A673 (cell line): ENCODE measurements around the gene SIK2. TPM values are rescaled to one million over a fixed set of nuclear protein-coding genes. Genes with fewer than 3 reads are reported as not detected.

Source experiments
- BruUV-seq: library from RNA; stranded (reverse); fragments of 400-500 nt; replicated peaks from 2 replicates; lab custom pipeline; 2021; lab: Mats Ljungman, UMichigan
- CTCF ChIA-PET: fragments of 300-600 bp; sonication (Branson Sonifier 250); formaldehyde crosslinking; loops from one replicate; lab custom pipeline; 2022; ENCODE audit warnings: antibody characterized with exemption; lab: Charles Lee
- POLR2A ChIA-PET: fragments of 300-600 bp; sonication (Branson Sonifier 250); formaldehyde crosslinking; loops from one replicate; lab custom pipeline; 2022; ENCODE audit warnings: antibody characterized with exemption; ENCODE audit not compliant: low non-redundant PET; lab: Charles Lee
- DNase-seq: peaks from one replicate; pipeline ENCODE4 v3.0.0-alpha.2; 2015; ENCODE audit warnings: low spot score
- H3K27ac ChIP-seq: fragments of 200-600 bp; sonication (generic); 2 replicates; pipeline ENCODE4 v1.5.1; 2016; ENCODE audit warnings: mixed run types, low read depth, mild to moderate bottlenecking, mixed read lengths, antibody characterized with exemption, low read length; ENCODE audit not compliant: poor library complexity, severe bottlenecking
- H3K27me3 ChIP-seq: fragments of 200-600 bp; sonication (generic); replicated peaks from 2 replicates; pipeline ENCODE4 v1.6.1; 2017; ENCODE audit warnings: mixed run types, low read depth, mild to moderate bottlenecking, mixed read lengths, antibody characterized with exemption, low read length; ENCODE audit not compliant: insufficient read depth, poor library complexity
- H3K36me3 ChIP-seq: fragments of 200-600 bp; sonication (generic); 2 replicates; pipeline ENCODE4 v1.6.1; 2016; ENCODE audit warnings: mixed run types, mild to moderate bottlenecking, mixed read lengths, antibody characterized with exemption, low read length; ENCODE audit not compliant: insufficient read depth, poor library complexity, severe bottlenecking
- H3K4me1 ChIP-seq: fragments of 200-600 bp; sonication (generic); 2 replicates; pipeline ENCODE4 v1.6.1; 2017; ENCODE audit warnings: mixed run types, mild to moderate bottlenecking, mixed read lengths, antibody characterized with exemption, low read length; ENCODE audit not compliant: insufficient read depth, poor library complexity, severe bottlenecking
- H3K4me3 ChIP-seq: fragments of 200-600 bp; sonication (generic); 2 replicates; pipeline ENCODE4 v1.5.1; 2016; ENCODE audit warnings: low read depth, mixed run types, mild to moderate bottlenecking, mixed read lengths, low read length; ENCODE audit not compliant: poor library complexity, severe bottlenecking
- H3K9me3 ChIP-seq: fragments of 200-600 bp; sonication (generic); 2 replicates; pipeline ENCODE4 v1.6.1; 2016; ENCODE audit warnings: mixed run types, low read depth, mild to moderate bottlenecking, mixed read lengths, antibody characterized with exemption, low read length; ENCODE audit not compliant: poor library complexity, severe bottlenecking
- EZH2 ChIP-seq: fragments of 200-600 bp; sonication (generic); IDR thresholded peaks from 2 replicates; pipeline ENCODE4 v1.6.1; 2017; ENCODE audit warnings: borderline replicate concordance, low read depth, mild to moderate bottlenecking, mixed read lengths, antibody characterized with exemption, low read length; ENCODE audit not compliant: poor library complexity, severe bottlenecking
- intact Hi-C: fragments of 100-400 bp; cut with micrococcal nuclease; formaldehyde crosslinking; loops from one replicate; pipeline ENCODE4 v1.10.0; 2022; ENCODE audit not compliant: unreplicated experiment
- total RNA-seq: library from RNA; stranded (reverse); gene quantifications from 2 replicates; pipeline ENCODE4 v1.2.3, GENCODE V29; 2021
- TF ChIP-seq, protein P1 (sequence below): fragments of 300-800, 200-600 bp; sonication (generic); conservative IDR thresholded peaks from 2 replicates; pipeline ENCODE4 v1.5.1; 2017; ENCODE audit warnings: low read depth, mild to moderate bottlenecking, antibody characterized with exemption, low read length, moderate library complexity, mixed read lengths

The SIK2 gene
- total RNA-seq, 1 experiment from 2014 or later: 18.7 TPM

DNA sequence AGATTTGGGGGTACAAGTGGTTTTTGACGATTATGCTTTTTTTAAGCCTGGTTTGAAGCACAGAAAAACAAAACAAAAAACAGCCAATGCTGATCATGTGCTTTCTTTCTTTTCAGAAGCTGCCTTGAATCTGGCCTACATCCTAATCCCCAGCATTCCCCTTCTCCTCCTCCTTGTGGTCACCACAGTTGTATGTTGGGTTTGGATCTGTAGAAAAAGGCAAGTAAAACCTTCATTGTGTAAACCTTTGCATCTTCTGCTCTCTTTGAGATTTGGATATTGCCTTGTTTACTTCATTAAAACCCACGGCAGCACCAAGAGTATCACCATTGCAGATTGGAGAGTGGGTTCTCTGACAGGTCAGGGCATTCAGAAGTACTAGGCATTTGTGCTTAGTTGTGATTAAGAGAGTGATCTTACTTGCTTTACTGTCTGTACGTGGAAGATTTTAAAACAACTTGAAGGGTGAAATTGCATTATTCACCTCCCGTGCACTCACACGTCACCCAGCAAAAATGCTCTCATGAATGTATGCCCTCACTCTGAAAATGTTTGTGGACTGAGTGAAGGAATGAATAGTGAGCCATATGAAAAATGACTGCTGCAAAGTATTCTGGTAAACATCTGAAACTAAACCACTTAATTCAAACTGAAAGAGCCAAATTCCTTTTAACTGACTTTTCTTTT lies 44.7 kb upstream of the SIK2 start:
- no peaks in the 10 kb centered on the region for H3K27me3 ChIP-seq
- H3K4me3 ChIP-seq: no peak overlapping the region
- ChIA-PET POLR2A (no interaction called here), CTCF (no interaction called here)
- no peaks in the 10 kb centered on the region for H3K4me1 ChIP-seq
- peaks cover 7% of the 10 kb centered on the region for H3K9me3 ChIP-seq
- BruUV-seq: no TSS peak
- H3K36me3 ChIP-seq: no peaks in the 10 kb centered on the region
- no peak overlapping the region for H3K27ac ChIP-seq
- no peak for DNase-seq
- no peak for TF ChIP-seq EZH2
- TF ChIP-seq, protein P1, sequence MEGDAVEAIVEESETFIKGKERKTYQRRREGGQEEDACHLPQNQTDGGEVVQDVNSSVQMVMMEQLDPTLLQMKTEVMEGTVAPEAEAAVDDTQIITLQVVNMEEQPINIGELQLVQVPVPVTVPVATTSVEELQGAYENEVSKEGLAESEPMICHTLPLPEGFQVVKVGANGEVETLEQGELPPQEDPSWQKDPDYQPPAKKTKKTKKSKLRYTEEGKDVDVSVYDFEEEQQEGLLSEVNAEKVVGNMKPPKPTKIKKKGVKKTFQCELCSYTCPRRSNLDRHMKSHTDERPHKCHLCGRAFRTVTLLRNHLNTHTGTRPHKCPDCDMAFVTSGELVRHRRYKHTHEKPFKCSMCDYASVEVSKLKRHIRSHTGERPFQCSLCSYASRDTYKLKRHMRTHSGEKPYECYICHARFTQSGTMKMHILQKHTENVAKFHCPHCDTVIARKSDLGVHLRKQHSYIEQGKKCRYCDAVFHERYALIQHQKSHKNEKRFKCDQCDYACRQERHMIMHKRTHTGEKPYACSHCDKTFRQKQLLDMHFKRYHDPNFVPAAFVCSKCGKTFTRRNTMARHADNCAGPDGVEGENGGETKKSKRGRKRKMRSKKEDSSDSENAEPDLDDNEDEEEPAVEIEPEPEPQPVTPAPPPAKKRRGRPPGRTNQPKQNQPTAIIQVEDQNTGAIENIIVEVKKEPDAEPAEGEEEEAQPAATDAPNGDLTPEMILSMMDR: no peak
- intact Hi-C loops: no loop called here

DNA sequence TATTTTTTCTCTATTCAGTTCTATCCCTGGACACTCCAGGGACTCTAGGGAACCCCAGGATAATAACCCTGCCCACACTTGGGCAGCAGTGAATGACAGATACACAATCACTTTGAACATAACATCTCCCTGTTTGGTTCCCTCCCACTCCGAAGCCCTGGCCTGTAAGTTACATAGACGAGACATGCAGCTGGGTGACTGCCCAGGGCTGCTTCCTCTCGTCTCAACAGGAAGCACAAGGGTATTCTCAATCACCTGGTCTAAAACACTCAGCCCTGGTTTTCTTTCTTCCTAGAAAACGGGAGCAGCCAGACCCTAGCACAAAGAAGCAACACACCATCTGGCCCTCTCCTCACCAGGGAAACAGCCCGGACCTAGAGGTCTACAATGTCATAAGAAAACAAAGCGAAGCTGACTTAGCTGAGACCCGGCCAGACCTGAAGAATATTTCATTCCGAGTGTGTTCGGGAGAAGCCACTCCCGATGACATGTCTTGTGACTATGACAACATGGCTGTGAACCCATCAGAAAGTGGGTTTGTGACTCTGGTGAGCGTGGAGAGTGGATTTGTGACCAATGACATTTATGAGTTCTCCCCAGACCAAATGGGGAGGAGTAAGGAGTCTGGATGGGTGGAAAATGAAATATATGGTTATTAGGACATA lies 42.3 kb upstream of the SIK2 start:
- Histone ChIP-seq H3K4me3 (no peak overlapping the region), H3K27me3 (no peaks in the 10 kb centered on the region), H3K9me3 (peaks cover 7% of the 10 kb centered on the region), H3K36me3 (no peaks in the 10 kb centered on the region), H3K27ac (no peak overlapping the region), H3K4me1 (no peaks in the 10 kb centered on the region)
- no peak for TF ChIP-seq EZH2
- TF ChIP-seq, protein P1: no peak
- ChIA-PET CTCF (no interaction called here), POLR2A (no interaction called here)
- intact Hi-C loops: loop anchor here (5.0 kb wide), 1 partner anchor 108 kb away; no protein-coding TSS in a partner anchor
- no peak for DNase-seq
- no TSS peak for BruUV-seq

DNA sequence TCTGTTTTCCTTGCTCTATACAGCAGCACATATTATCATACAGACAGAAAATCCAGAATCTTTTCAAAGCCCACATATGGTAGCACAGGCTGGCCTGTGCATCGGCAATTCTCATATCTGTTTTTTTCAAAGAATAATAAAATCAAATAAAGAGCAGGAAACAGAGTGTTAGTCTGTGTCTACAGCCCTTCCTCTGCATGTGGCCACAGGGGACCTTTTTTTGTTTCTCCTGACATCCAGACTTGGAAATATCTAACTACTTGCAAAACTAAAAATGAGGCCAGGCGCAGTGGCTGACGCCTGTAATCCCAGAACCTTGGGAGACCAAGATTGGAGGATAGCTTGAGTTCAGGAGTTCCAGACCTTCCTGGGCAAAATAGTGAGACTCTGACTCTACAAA lies 41.4 kb upstream of the SIK2 start:
- H3K36me3 ChIP-seq: no peaks in the 10 kb centered on the region
- CTCF ChIA-PET: no interaction called here

More for the DNA sequence above, 41.4 kb upstream of the SIK2 start:
- Histone ChIP-seq H3K27me3 (no peaks in the 10 kb centered on the region), H3K27ac (no peak overlapping the region), H3K4me1 (no peaks in the 10 kb centered on the region), H3K9me3 (peaks cover 7% of the 10 kb centered on the region), H3K4me3 (no peak overlapping the region)
- DNase-seq: no peak
- intact Hi-C loops: loop anchor here (5.0 kb wide), 1 partner anchor 108 kb away; no protein-coding TSS in a partner anchor
- POLR2A ChIA-PET: no interaction called here
- TF ChIP-seq, protein P1: no peak
- TF ChIP-seq EZH2: no peak
- BruUV-seq: no TSS peak
